NCI-H1436 treated with DMSO at 0.1 percent for 48 hours (cell line): ENCODE measurements around the gene PIK3C3.

ENCODE experiments used
- DNase-seq: peaks from one replicate; lab custom pipeline; 2025; lab: John Stamatoyannopoulos, UW

Gene PIK3C3

GRCh38 chr18:41954827-41955613 lies at the start of gene PIK3C3:
Gene PIK3C3 (plus strand): TSS chr18:41955234. CDS start chr18:41955292, 58 bp downstream.
- peak; percentile 87 for DNase-seq

DNA sequence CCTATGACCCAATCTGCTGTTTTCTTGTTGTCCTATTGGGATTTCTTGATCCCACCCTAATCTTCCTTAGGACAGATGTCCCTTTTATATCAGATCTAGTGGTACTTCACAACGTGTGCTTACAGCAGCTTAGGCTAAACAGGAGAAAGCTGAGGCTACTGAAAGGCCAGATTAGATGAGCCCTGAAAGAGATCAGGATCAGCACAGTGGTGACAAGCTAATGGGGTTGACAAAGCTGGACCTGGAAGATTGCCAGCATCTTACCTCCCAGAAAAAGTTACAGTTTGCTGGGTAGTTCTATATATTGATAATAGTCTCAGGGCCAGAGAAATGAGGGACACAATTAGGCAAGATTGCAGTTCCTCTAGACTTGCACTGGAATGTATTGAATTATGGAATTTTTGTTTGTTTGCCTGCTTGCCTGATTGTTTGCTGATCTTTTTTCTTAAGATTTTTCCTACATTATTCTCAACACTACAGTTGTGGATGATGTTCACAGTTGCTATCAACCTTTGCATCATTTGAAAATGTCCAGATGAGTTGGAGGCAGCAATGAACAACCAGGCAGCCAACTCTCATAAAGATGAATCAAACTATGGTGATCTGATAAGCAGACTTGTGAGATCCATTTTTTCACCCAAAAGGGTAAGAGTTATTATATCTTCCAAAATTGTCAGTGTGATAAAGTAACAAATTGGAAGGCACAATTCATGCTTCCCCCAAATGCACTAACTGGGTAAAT lies 49.1 kb upstream of the PIK3C3 start:
- no peak for DNase-seq

- DNase-seq: peak; percentile 40
These were observed 48.4 kb upstream of the PIK3C3 start for GRCh38 chr18:41906528-41907146.

- no peak for DNase-seq
These were observed 37.9 kb upstream of the PIK3C3 start for GRCh38 chr18:41917181-41917580.

DNA sequence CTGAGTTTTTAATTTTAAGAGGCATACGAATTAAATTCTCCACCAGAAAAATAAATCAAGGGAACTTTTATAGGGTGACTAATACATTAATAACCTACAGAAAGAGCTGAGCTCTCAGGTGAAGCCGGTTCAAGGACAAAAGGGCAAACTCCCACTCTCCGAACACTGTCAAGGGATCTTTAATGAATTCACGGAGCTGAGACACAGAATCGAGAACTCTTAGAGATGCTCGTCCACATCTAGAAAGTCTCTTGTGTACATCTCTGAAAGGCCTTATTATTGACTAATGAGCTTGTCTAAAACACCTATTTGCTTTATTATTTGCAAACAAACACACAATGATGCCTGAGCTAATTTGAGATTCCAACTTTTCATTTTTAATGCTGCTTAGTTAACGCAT lies 33.3 kb upstream of the PIK3C3 start:
- DNase-seq: no peak

GRCh38 chr18:41922176-41922575 lies 32.9 kb upstream of the PIK3C3 start:
- DNase-seq: no peak

DNA sequence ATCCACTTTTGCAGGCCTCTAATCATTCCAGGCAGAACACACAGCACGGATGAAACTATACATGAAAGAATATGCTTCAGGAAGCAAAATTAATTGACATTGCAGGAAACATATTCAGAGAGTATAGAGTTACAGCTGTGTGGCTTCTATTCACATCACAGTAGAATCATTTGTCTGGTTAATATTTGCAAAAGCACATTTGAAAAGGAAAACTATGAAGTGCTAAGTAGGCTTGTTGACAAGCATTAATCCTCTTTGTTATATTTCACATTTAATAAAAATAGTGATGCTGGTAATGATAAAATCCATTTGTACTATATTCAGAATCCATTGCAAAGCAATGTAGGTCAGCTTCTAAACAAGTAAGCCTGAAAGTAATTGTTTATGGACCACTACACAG lies 32.2 kb upstream of the PIK3C3 start:
- no peak for DNase-seq

GRCh38 chr18:41923446-41923845 lies 31.6 kb upstream of the PIK3C3 start:
- no peak for DNase-seq

DNA sequence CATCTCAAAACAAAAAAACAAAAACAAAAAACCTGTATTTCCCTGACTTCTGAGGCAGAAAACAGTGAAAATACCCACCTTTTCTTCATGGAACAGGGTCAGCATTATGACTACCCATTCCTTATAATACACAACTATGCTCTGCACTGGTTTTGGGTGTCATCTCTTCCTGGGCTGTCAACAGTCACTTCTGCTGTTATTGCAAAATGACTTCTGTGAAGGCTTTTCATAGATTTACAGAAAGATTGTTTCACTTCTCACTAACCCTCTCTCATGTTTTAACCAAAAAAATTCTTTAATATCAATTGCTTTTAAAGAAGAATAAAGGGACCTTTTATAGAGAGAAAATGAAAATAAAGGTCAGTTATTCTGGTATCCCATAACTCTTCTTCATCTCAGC lies 26.5 kb upstream of the PIK3C3 start:
- DNase-seq: no peak

DNA sequence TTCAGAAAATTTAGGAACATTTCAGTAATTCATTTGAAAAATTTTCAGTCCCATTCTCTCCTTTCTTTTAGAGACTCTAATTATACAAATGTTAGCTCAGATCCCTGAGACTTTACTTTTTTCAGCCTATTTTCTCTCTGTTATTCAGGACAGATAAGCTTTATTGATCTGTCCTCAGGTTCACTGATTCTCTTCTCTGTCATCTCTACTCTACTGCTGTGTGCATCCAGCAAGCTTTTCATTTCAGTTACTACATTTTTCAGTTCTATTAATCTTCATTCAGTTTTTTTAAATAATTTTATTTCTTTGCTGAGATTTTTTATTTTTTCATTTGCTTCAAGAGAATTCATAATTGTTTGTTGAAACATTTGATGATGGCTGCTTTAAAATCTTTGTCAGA lies 22.1 kb upstream of the PIK3C3 start:
- DNase-seq: no peak

GRCh38 chr18:41933778-41934177 lies 21.3 kb upstream of the PIK3C3 start:
- no peak for DNase-seq

GRCh38 chr18:41936471-41937134 lies 18.4 kb upstream of the PIK3C3 start:
- DNase-seq: no peak

DNA sequence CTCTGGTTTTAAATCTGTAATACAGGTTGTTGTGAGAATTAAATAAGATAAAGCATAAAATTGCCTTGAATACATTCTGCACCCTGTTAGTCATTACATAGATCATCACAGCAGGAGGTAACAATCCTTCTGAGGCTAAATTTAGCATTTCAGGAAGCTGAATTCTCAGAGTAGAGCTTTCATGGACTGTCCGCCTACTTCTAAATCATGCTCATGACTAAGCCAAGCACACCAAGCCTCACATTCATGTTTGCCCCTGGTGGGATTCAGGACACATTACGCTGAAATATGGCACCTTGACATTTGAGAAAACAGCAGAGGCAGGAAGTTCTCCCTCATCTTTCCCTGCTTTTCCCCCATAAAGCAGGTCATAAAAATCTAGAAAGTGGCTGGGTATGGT lies 16.6 kb upstream of the PIK3C3 start:
- DNase-seq: no peak

- no peak for DNase-seq
These were observed 15.7 kb upstream of the PIK3C3 start for GRCh38 chr18:41939326-41939725.

- no peak for DNase-seq
These were observed 14.4 kb upstream of the PIK3C3 start for GRCh38 chr18:41940506-41941215.

DNA sequence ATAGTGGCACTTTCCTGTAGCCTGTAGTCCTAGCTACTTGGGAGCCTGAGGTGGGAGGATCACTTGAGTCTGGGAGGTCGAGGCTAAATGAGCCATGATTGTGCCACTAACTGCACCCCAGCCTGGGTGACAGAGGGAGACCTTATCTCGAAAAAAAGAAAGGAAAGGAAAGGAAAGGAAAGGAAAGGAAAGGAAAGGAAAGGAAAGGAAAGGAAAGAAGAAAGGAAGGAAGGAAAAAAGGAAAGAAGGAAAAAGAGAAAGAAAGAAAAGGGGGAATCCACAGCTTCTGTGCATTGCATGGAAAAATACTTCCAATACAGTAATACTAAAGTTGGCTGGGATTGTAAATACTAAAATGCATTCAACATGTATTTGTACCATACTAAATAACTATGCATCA lies 12.8 kb upstream of the PIK3C3 start:
- DNase-seq: no peak

- no peak for DNase-seq
These were observed 6.4 kb upstream of the PIK3C3 start for GRCh38 chr18:41948544-41949110.

DNA sequence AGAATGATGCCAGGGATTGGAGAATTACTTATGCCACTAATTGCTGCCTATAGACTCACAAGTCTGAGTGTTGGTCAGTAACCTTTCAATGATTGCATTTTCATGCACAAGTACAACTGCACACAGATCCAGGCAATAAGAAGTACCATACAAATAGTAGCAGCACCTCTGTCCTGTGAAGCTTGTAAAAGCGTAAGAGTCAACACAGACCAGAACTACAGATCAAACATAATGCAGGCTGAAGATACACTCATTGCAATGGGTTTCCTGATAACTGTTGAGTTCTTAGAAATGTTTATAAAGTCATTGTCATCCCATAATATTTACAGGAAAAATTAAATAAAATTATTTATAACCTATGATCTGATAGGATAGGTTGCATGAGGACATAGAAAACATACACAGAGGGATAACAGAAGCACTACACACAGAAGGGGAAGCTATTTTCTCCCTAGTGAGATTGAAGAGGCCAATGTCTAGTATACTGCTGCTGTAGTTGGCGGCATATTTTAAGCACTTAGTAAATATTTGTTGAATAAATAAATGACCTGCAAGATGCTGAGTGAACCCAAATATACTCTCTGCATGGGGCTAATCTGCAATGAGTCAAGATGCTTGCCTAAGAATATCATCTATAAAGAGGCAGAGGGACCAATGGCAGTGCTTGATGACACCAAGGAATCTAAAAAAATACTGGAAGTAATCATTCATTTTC lies 5.7 kb upstream of the PIK3C3 start:
- no peak for DNase-seq

- no peak for DNase-seq
These were observed 654 bp downstream of the PIK3C3 start for GRCh38 chr18:41955688-41956087.

DNA sequence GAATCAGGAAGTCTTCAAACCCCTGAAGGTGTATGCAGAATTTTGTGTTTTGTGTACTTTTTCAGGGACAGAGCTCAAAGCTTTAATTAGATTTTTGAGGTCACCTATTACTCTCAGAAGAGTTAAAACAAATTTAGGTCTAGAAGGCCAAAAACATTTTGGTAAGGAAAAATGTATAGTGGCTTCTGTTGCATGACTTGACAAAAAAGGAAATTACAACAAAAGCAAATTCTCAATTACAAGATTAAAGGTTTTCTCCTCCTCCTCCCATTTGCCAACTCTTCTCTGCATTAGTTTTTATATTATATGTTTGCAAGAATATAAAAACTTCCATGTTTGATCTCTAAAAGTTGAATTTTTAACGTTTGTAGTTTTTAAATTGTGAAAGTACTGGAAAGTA lies 4.0 kb downstream of the PIK3C3 start:
- no peak for DNase-seq
